NCI-H446 (cell line): ENCODE measurements around the gene FRMD3.

ENCODE experiments used
- DNase-seq, 2 experiments: peaks; one replicate each; lab custom pipeline; 2025; lab: John Stamatoyannopoulos, UW

The FRMD3 gene

GRCh38 chr9:83432877-83433550, 105.2 kb downstream of the FRMD3 start:
- no peak for DNase-seq

GRCh38 chr9:83432104-83432627, 106.0 kb downstream of the FRMD3 start:
- DNase-seq, result peak in 1 of 2 experiments; percentile 39

GRCh38 chr9:83431101-83432060, 106.8 kb downstream of the FRMD3 start:
- no peak for DNase-seq

GRCh38 chr9:83430681-83431080, 107.5 kb downstream of the FRMD3 start:
- DNase-seq, result no peak

GRCh38 chr9:83429229-83429628, 109.0 kb downstream of the FRMD3 start:
- DNase-seq, result no peak

GRCh38 chr9:83425240-83425639, 113.0 kb downstream of the FRMD3 start:
- DNase-seq, result no peak

GRCh38 chr9:83424831-83425230, 113.4 kb downstream of the FRMD3 start:
- DNase-seq, result no peak

GRCh38 chr9:83423815-83424707, 114.1 kb downstream of the FRMD3 start:
- DNase-seq, result no peak

GRCh38 chr9:83422527-83422926, 115.7 kb downstream of the FRMD3 start:
- no peak for DNase-seq

- no peak for DNase-seq
Observed at GRCh38 chr9:83420486-83420885, 117.7 kb downstream of the FRMD3 start.

GRCh38 chr9:83419961-83420360, 118.2 kb downstream of the FRMD3 start:
- DNase-seq, result peak in 1 of 2 experiments; percentile 67

- no peak for DNase-seq
Observed at GRCh38 chr9:83418283-83418682, 119.9 kb downstream of the FRMD3 start.

- DNase-seq, result no peak
Observed at GRCh38 chr9:83413367-83413766, 124.8 kb downstream of the FRMD3 start.

- no peak for DNase-seq
Observed at GRCh38 chr9:83410701-83411100, 127.5 kb downstream of the FRMD3 start.

- DNase-seq, result no peak
Observed at GRCh38 chr9:83406921-83407320, 131.3 kb downstream of the FRMD3 start.

- DNase-seq, result peak; percentile 37 to 68
Observed at GRCh38 chr9:83405759-83406158, 132.4 kb downstream of the FRMD3 start.

GRCh38 chr9:83403527-83404238, 134.5 kb downstream of the FRMD3 start:
- no peak for DNase-seq

- no peak for DNase-seq
Observed at GRCh38 chr9:83401328-83401900, 136.8 kb downstream of the FRMD3 start.

- no peak for DNase-seq
Observed at GRCh38 chr9:83396813-83397212, 141.4 kb downstream of the FRMD3 start.

- DNase-seq, result no peak
Observed at GRCh38 chr9:83396342-83396741, 141.9 kb downstream of the FRMD3 start.

- no peak for DNase-seq
Observed at GRCh38 chr9:83392228-83392627, 146.0 kb downstream of the FRMD3 start.
